ENCODE results near the gene DBX2.

DNA sequence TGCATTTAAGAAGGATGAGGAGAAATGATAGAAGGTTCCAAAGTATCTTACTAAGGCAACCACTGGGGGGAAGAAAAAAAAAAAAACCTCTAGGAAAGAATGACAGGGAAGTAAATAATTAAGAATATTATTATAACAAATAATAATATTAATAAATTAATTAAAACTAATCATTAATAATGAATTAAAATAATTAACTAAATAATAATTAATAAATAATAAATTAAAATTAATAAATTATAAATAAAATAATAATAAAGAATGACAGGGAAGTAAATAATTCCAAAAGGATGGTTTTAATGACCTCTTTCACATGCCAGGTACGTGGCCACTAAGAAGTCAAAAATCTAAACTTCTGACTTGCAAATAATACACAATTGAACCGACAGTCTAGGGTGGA, 9.9 kb downstream of the DBX2 start:
- TF ChIP-seq CTCF (IDR thresholded peaks at IDR 0.05) = no peak
- no peak for TF ChIP-seq EZH2 (IDR thresholded peaks at IDR 0.05)

All from neural progenitor cell (in vitro differentiated cells).